Psoas muscle (tissue), 8 donors: Measurements from ENCODE around the gene WNT5B. TPM values are rescaled to one million over a fixed set of nuclear protein-coding genes. Genes with fewer than 3 reads are reported as not detected.
"Not testable (repeated sequence)": the region's sequence is repeated elsewhere in the genome, so short reads cannot be mapped to it uniquely, and the experiment has no call there.

Source experiments
- ATAC-seq, 4 donors: fragments of 200-7000 bp; cut with Tn5 transposase; one replicate each; pipeline ENCODE4 v1.9.1; 2020; ENCODE audit warnings: moderate library complexity in 3 of 4, mild to moderate bottlenecking in 2 of 4
- DNase-seq, 2 donors: peaks; one replicate each; pipeline ENCODE4 v3.0.0-alpha.2; 2020
- H3K27ac ChIP-seq: fragments of 200-600 bp; one replicate; pipeline ENCODE4 v1.8.0; 2022
- H3K27me3 ChIP-seq, 3 donors: fragments of 200-600 bp in 1 of 3; one replicate each; pipeline versions ENCODE4 v1.6.1 to v1.8.0; 2013 to 2022; ENCODE audit warnings: low read length in 2 of 3, mild to moderate bottlenecking in 2 of 3, moderate library complexity in 1 of 3; ENCODE audit not compliant: insufficient read depth in 3 of 3
- H3K36me3 ChIP-seq, 2 donors: fragments of 200-600 bp in 1 of 2; one replicate each; pipeline versions ENCODE4 v1.6.1 to v1.8.0; 2013 to 2022; ENCODE audit warnings: low read depth in 1 of 2, mild to moderate bottlenecking in 1 of 2, moderate library complexity in 1 of 2; ENCODE audit not compliant: insufficient read depth in 1 of 2
- H3K4me1 ChIP-seq: fragments of 200-600 bp; one replicate; pipeline ENCODE4 v1.8.0; 2022
- H3K4me3 ChIP-seq: fragments of 200-600 bp; one replicate; pipeline ENCODE4 v1.8.0; 2022; ENCODE audit warnings: mild to moderate bottlenecking
- H3K9me3 ChIP-seq: fragments of 200-600 bp; one replicate; pipeline ENCODE4 v1.8.0; 2022
- WGBS, 3 donors: extraction: QIAGEN DNeasy Blood & Tissue Kit; methylation state at CpG; one replicate each; pipeline versions ENCODE4 v1.1.6 to v1.1.7; 2013; 5-methylcytosine and 5-hydroxymethylcytosine counted together
- intact Hi-C, 2 donors: fragments of 100-400 bp; cut with DNase I; formaldehyde crosslinking; loops; one replicate each; pipeline versions ENCODE4 v1.11.0 to v1.14.2; 2022
- polyA plus RNA-seq, 3 donors: library from polyadenylated mRNA; stranded (reverse); fragments of 200-250 nt; gene quantifications; one replicate each; pipeline ENCODE4 v1.2.3, GENCODE V29; 2013
- total RNA-seq, 4 donors: library from RNA; stranded (reverse); fragmentation: NEBNext Ultra II Directional in 2 of 4; extraction: Animal tissue kit (Norgen Biotek cat#: 25700) in 2 of 4; gene quantifications; one replicate each; pipeline versions ENCODE4 v1.2.1 to v1.2.4, GENCODE V29; 2021 to 2023
- TF ChIP-seq, protein P1 (sequence below): fragments of 200-600 bp; IDR thresholded peaks from one replicate; pipeline ENCODE4 v1.8.0; 2022; ENCODE audit warnings: antibody characterized with exemption
- donor health status: healthy with polysubstance abuse.
- donor health status: DM: no; HTN: no; CAD: no; lungs with moderate emphysema.
- donor health status: Bipolar disorder and iron deficiency.
- donor health status: healthy.
- donor health status: DM: yes; HTN: yes; CAD: no.
- donor health status: DM: no; HTN: no; CAD: no.
- donor health status: DM: no; HTN: no; CAD: no.
- donor health status: DM: yes; HTN: yes; CAD: no.

The WNT5B gene
- total and polyA plus RNA-seq, 7 donors = 0.43 to 4.8 (median 0.80) TPM

DNA sequence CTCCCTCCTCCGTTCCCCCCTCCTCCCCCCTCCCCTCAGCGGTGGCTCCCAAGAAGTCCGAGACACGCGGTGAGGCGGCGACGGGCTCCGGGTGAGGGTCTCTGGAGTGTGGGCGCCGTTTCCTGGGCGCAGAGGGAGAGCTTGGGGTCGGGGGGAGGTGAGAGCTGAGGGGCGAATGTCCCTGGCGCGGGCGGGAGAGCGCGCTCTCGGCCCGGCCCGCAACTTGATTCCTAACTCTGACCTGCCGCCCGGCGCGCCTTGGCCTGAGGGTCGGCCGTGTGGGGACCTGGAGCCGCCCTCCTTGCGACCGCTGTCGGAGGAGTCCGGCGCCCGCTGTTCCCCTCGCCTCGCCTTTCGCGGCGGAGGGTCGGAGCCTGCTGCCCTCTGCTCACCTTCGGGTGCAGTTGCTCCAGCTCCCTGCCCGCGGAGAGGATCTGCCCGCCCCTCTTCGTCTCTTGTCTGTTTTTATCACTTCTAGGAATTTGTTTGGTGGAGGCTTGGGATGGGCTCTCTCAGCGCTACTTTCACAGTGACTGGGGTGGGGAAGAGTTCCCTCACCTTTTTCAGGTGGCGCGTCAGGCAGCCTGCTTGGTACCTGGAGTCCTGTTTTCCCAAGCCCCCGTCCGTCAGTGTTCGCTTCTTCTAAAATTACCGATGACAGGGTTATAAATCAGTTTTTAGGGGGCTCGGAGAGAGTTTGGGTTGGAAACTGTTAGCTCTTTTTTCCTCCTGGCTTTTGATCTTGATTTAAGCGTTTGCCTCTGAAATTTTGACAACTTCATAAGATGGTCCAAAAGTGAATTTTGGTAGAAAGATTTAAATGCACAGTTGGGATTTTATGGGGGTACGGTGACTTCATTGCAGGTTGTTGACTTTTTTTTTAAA lies 62.3 kb downstream of the WNT5B start:
- TF ChIP-seq, protein P1, sequence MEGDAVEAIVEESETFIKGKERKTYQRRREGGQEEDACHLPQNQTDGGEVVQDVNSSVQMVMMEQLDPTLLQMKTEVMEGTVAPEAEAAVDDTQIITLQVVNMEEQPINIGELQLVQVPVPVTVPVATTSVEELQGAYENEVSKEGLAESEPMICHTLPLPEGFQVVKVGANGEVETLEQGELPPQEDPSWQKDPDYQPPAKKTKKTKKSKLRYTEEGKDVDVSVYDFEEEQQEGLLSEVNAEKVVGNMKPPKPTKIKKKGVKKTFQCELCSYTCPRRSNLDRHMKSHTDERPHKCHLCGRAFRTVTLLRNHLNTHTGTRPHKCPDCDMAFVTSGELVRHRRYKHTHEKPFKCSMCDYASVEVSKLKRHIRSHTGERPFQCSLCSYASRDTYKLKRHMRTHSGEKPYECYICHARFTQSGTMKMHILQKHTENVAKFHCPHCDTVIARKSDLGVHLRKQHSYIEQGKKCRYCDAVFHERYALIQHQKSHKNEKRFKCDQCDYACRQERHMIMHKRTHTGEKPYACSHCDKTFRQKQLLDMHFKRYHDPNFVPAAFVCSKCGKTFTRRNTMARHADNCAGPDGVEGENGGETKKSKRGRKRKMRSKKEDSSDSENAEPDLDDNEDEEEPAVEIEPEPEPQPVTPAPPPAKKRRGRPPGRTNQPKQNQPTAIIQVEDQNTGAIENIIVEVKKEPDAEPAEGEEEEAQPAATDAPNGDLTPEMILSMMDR = no peak
- Histone ChIP-seq H3K4me3 (peak overlapping the region; percentile 99), H3K36me3 (no peaks in the 10 kb centered on the region), H3K27ac (peak overlapping the region; percentile 97), H3K9me3 (no peaks in the 10 kb centered on the region), H3K4me1 (peaks cover 33% of the 10 kb centered on the region), H3K27me3 (no peaks in the 10 kb centered on the region)
- peak; percentile 65 to 80 (median 74) for ATAC-seq
- intact Hi-C loops = loop anchor here in 1 of 2 donors (2.0 to 5.0 kb wide), 3 partner anchors 51 to 101 kb away; no protein-coding TSS in a partner anchor
- WGBS, 3 donors = 0 to 1% (median 0%) methylated on average over 25 to 56 of the region's 56 CpGs
- DNase-seq = no peak

DNA sequence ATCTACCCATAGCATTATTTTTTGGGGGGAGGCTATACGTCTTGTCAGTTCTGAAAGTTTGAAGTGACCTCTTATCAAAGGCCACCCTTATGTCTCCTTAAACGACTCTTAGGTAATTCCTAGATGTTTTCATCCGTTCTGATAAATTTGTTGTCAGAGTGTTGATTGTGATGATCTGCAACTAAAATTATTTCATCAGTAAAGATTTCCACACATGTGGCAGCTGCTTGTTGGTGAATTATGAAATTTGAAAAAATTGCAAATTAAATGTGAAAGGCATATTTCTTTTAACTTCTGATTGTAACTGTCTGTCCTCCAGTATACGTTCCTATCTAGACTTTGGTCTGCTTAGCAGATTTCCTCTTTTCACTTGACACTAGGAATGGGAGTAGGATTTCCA lies 63.2 kb downstream of the WNT5B start:
- intact Hi-C loops = loop anchor here in 1 of 2 donors (5.0 kb wide), 2 partner anchors 50 to 100 kb away; no protein-coding TSS in a partner anchor
- H3K9me3 ChIP-seq = no peaks in the 10 kb centered on the region
- no peaks in the 10 kb centered on the region for H3K36me3 ChIP-seq
- H3K27me3 ChIP-seq = no peaks in the 10 kb centered on the region
- TF ChIP-seq, protein P1 = no peak
- peak overlapping the region; percentile 99 for H3K4me3 ChIP-seq
- ATAC-seq = no peak
- peak overlapping the region; percentile 97 for H3K27ac ChIP-seq
- WGBS, 3 donors = 21 to 28% (median 25%) methylated on average over 4 of the region's 4 CpGs
- DNase-seq = no peak
- peaks cover 41% of the 10 kb centered on the region for H3K4me1 ChIP-seq

DNA sequence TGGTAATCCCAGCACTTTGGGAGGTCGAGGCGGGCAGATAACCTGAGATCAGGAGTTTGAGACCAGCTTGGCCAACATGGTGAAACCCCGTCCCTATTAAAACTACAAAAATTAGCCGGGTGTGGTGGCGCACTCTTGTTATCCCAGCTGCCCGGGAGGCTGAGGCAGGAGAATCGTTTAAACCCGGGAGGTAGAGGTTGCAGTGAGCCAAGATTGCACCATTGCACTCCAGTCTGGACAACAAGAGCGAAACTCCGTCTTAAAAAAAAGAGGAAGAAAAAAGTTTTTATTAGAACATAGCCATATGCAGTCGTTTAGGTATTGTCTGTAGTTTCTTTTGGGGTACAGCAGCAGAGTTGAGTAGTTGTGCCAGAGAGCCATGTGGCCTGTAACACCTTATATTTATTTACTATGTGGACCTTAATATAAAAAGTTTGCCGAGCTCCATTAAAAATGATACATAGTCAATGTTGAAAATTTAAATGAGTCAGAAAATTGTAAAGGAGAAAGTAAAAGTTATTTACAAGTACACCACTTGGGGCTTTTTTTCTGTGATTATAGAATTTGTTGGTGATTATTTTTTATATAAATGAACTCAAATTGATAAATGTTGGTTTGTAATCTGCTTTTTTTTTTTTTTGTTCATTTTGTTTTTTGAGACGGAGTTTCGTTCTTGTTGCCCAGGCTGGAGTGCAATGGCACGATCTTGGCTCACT lies 64.0 kb downstream of the WNT5B start:
- Histone ChIP-seq H3K27ac (no peak overlapping the region), H3K9me3 (no peaks in the 10 kb centered on the region), H3K27me3 (no peaks in the 10 kb centered on the region), H3K36me3 (no peaks in the 10 kb centered on the region), H3K4me1 (peaks cover 48% of the 10 kb centered on the region), H3K4me3 (peak overlapping the region; percentile 99)
- intact Hi-C loops = loop anchor here in 1 of 2 donors (5.0 kb wide), 2 partner anchors 49 to 99 kb away; no protein-coding TSS in a partner anchor
- TF ChIP-seq, protein P1 = no peak
- DNase-seq = no peak
- ATAC-seq = no peak
- WGBS, 3 donors = 80 to 87% (median 84%) methylated on average over 15 of the region's 15 CpGs

DNA sequence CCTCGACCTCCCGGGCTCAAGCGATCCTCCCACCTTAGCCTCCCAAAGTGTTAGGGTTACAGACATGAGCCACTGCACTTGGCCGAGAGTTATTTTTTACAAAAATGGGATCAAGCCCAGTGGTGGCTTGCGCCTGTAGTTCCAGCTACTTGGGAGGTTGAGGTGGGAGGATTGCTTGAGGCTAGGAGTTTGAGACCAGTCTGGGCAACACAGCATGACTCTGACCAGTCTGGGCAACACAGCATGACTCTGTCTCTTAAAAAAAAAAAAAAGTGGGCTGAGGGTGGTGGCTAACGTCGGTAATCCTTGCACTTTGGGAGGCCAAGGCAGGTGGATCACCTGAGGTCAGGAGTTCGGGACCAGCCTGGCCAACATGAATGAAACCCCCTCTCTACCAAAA lies 66.1 kb downstream of the WNT5B start:
- H3K9me3 ChIP-seq, H3K4me3 ChIP-seq, H3K27ac ChIP-seq, ATAC-seq, H3K36me3 ChIP-seq, DNase-seq, intact Hi-C loops, H3K27me3 ChIP-seq: not testable (repeated sequence)
- peaks cover 51% of the 10 kb centered on the region for H3K4me1 ChIP-seq
- whole genome bisulfite sequencing, 3 donors = 90 to 99% (median 98%) methylated on average over 8 of the region's 8 CpGs
